Bone marrow (tissue), 2 donors: ENCODE results near the gene B4GALNT1.
"Not testable (repeated sequence)": the region's sequence is repeated elsewhere in the genome, so short reads cannot be mapped to it uniquely, and the experiment has no call there.

ENCODE experiments used
- DNase-seq, 2 donors: peaks; one replicate each; lab custom pipeline; 2025; lab: John Stamatoyannopoulos, UW

B4GALNT1 gene

DNA sequence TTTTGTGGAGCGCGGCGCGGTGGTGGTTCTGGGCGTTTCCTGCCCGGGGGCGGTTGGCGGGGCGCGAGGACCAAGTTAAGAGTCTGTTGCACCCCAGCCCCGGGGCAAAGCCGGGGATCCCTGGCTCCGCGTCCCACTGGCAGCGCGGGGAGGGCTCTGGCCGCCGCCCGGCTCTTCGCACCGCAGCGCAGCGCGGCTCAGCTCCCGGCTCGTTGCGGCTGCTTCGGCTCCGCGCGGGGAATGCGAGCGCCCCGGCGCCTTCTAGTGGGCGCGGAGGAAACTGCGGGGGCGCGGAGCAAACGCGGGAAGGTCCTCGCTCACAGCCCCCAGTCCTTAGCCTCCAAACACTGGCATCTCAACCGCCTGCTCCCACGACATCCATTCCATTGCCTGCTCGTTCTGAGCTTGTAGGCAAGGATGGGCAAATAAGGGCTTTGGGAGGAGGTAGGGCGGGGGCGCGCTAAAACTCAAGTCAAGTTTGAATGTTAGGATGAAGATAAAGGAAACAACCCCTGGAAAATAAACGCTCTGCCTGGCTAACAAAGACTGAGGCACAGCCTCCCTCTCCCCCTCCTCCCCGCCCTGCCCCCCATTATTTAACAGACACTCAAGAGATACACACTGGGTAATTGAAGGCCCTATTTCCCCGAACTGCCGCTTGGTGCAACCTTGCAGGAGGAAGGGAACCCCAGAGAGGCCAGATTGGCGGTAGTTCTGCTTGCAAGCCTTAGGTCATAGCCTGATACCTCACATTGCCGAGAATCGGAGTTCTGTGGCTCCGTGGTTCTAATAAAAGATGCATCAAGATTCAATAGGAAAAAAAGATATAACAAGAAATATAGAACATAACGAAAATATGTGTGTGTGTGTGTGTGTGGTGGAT lies at the start of gene B4GALNT1:
Gene B4GALNT1, minus strand, starts transcription at position 244 of the 883 bp plus-strand sequence. CDS start 1,069 bp downstream, outside the sequence.
- peak; percentile 9 to 22 for DNase-seq

GRCh38 chr12:57679697-57680096 lies 46.7 kb upstream of the B4GALNT1 start:
- DNase-seq: no peak

- not testable (repeated sequence) for DNase-seq
Measured at GRCh38 chr12:57677947-57678346, 44.9 kb upstream of the B4GALNT1 start.

DNA sequence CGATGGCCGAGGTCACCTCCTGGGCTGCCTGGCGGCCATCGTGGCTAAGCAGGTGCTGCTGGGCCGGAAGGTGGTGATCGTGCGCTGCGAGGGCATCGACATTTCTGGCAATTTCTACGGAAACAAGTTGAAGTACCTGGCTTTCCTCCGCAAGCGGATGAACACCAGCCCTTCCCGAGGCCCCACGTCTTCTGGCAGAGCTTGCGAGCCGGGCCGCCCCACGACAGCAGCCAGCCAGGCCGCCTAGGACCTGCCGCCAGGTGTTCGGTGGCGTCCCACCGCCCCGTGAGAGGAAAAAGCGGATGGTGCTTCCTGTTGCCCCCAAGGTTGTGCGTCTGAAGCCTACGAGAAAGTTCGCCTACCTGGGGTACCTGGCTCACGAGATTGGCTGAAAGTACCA lies 41.7 kb upstream of the B4GALNT1 start:
- no peak for DNase-seq

DNA sequence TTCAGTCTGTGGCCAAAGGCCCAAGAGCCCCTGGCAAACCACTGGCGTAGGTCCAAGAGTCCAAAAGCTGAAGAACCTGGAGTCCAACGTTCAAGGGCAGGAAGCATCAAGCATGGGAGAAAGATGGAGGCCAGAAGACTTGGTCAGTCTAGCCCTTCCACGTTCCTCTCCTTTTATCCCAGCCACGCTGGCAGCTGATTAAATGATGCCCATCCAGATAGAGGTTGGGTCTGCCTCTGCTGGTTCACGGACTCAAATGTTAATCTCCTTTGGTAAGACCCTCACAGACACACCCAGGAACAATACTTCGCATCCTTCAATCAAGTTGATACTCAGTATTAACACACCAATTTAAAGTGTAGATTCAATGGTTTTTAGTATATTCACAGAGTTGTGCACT lies 39.8 kb upstream of the B4GALNT1 start:
- DNase-seq: no peak

- DNase-seq: not testable (repeated sequence)
Measured at GRCh38 chr12:57671811-57672210, 38.8 kb upstream of the B4GALNT1 start.

DNA sequence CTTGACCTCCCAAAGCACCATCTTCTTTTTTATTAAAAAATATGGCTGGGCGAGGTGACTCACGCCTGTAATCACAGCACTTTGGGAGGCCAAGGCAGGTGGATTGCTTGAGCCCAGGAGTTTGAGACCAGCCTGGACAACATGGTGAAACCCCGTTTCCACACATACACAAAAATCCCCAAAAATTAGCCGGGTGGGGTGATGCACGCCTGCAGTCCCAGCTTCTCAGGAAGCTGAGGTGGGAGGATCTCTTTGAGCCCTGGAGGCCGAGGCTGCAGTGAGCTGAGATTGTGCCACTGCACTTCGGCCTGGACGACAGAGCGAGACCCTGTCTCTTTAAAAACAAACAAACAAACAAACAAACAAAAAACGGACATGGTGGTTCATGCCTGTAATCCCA lies 36.7 kb upstream of the B4GALNT1 start:
- DNase-seq: not testable (repeated sequence)

DNA sequence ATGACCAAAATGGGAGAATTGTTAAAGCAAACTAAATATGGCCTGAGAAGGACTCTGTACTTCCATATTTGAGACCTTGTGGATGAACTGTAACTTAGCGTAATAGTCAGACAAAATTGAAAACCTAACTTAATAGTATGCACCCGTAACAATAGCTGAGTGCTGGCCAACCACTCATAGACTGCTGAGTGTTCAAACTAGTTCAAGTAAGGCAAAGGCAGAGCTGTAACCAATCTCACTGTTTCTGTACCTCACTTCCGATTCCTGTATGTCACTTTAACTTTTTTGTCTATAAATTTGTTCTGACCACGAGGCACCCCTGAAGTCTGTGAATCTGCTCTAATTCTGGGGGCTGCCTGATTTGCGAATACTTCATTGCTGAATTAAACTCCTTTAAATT lies 33.9 kb upstream of the B4GALNT1 start:
- DNase-seq: no peak

DNA sequence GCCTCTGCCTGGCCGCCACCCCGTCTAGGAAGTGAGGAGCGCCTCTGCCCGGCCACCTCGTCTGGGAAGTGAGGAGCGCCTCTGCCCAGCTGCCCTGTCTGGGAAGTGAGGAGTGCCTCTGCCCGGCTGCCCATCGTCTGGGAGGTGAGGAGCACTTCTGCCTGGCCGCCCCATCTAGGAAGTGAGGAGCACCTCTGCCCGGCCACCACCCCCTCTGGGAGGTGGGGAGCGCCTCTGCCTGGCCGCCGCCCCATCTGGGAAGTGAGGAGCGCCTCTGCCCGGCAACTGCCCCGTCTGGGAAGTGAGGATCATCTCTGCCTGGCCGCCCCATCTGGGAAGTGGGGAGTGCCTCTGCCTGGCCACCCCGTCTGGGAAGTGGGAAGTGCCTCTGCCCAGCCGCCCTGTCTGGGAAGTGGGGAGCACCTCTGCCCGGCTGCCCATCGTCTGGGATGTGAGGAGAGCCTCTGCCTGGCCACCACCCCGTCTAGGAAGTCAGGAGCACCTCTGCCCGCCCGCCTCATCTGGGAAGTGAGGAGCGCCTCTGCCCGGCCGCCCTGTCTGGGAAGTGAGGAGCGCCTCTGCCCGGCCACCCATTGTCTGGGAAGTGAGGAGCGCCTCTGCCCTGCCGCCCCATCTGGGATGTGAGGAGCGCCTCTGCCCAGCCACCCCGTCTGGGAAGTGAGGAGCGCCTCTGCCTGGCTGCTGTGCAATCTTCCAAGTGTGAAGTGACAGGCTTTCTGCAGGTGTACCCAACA lies 32.2 kb upstream of the B4GALNT1 start:
- DNase-seq: not testable (repeated sequence)

- no peak for DNase-seq
Measured at GRCh38 chr12:57661376-57661775, 28.4 kb upstream of the B4GALNT1 start.

- DNase-seq: no peak
Measured at GRCh38 chr12:57658890-57659289, 25.9 kb upstream of the B4GALNT1 start.

- no peak for DNase-seq
Measured at GRCh38 chr12:57657744-57658143, 24.7 kb upstream of the B4GALNT1 start.

- not testable (repeated sequence) for DNase-seq
Measured at GRCh38 chr12:57656408-57656807, 23.4 kb upstream of the B4GALNT1 start.

- DNase-seq: no peak
Measured at GRCh38 chr12:57655541-57656240, 22.7 kb upstream of the B4GALNT1 start.

- no peak for DNase-seq
Measured at GRCh38 chr12:57654042-57654441, 21.0 kb upstream of the B4GALNT1 start.

GRCh38 chr12:57646659-57647049 lies 13.7 kb upstream of the B4GALNT1 start:
- not testable (repeated sequence) for DNase-seq

DNA sequence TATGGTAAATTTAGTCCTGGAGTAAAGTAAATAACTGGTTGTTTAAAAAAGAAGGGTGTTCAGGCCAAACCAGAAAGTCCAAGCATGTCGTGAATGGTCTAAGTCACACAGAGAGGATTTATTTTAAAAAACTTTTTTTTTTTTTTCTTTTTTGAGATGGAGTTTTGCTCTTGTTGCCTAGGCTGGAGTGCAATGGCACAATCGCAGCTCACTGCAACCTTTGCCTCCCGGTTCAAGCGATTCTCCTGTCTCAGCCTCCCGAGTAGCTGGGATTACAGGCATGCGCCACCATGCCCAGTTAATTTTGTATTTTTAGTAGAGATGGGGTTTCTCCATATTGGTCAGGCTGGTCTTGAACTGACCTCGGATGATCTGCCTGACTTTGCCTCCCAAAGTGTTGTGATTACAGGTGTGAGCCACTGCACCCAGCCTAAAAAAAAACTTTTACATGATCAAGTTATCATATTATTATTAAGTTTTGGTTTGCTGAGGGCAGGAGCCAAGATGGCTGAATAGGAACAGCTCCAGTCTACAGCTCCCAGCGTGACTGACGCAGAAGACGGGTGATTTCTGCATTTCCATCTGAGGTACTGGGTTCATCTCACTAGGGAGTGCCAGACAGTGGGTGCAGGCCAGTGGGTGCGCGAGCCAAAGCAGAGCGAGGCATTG lies 13.1 kb upstream of the B4GALNT1 start:
- DNase-seq: not testable (repeated sequence)

DNA sequence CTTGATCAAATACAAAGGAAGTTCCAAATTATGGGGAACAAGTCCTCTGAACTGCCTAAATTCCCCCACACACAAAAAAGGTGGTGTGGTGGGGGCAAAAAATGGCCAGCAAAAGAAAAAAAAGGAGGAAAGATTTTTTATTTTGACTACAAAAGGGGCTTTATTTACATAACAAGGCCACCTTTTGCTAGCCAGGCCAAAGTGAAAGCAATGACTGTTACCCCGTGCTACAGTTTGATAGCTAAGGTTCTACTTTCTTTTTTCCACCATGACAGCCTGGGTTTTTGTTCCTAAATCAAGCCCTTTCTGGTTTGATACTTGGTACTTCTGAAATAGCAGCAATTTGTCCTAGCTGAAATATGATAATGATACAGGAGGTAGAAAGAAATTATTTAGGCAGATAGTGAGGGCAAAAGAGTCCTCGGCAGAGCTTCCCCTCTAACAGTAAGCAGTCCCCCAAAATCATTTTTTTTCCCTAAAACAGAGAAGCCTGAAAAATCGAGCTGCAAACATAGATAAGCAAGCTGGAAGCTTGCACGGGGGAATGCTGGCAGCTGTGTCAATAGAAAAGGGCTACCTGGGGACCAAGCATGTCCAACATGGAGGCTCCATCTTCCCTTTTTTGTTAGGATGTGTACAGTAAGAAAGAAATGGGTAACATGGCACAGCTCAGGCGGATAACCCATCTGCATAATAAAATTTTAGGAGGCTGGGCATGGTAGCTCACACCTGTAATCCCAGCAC lies 8.9 kb upstream of the B4GALNT1 start:
- DNase-seq: no peak

DNA sequence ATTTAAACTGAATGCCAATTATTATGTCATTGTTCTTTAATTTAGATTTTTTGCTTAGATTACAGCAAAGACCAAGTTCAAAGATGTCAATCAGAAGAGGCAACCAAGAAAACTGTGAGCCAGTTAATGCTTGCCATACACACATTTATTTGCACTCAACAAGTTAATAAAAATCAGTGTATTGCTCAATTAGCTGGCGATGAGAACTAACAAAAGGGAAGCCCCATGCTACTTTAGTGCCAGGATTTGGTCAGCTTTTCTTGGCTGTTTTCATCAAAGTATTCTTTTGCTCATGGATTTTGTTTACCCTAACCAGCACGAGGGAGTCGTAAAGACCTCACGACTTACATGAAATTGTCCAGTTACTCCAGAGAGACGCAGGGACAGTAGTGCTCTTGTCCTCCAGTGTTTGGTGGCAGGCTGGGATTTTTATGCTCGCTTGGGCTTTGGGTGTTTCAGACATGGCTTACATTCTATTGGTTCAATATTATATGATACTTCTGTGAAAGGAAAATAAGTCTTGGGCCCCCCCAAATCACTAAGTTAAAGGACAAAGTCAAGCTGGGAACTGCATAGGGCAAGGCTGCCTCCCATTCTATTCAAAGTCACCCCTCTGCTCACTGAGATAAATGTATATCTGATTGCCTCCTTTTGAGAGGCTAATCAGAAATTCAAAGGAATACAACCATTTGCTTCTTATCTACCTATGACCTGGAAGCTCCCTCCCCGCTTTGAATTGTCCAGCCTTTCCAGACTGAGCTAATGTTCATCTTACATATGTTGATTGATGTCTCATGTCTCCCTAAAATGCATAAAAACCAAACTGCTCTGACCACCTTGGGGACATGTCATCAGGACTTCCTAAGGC lies 7.4 kb upstream of the B4GALNT1 start:
- DNase-seq: no peak

DNA sequence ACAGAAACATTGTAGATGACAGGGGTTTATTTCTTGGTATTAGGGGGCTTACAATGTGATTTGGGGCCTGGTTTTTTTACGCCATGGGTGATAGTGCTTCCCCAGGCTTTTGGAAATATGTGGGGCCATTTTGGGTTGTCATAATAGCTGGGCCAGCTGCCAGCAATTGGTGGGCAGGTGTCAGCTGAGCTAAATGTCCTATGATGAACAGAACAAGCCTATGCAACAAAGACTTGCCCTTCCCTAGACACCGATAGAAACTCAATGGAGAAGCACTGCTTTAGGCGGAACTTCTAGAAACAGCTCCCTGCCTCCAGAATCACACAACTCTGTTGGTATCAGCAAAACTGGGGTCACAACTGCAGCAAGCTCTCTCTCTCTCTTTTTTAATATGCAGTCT lies 5.1 kb upstream of the B4GALNT1 start:
- no peak for DNase-seq
